AG10803 (cell line): ENCODE data around the gene CPXM2.
A peak's percentile ranks its signal among the peaks of the same experiment; 100 is the strongest.

ENCODE experiments used
- DNase-seq: peaks from one replicate; pipeline ENCODE4 v3.0.0; 2010; ENCODE audit warnings: low read depth
- H3K4me3 ChIP-seq: 2 replicates; pipeline ENCODE4 v1.5.1; 2011; ENCODE audit warnings: mild to moderate bottlenecking, low read length, control low read depth
- CTCF ChIP-seq: conservative IDR thresholded peaks from 2 replicates; pipeline ENCODE4 v1.5.1; 2011; ENCODE audit warnings: mild to moderate bottlenecking, low read length, control low read depth, inconsistent platforms

CPXM2 gene

DNA sequence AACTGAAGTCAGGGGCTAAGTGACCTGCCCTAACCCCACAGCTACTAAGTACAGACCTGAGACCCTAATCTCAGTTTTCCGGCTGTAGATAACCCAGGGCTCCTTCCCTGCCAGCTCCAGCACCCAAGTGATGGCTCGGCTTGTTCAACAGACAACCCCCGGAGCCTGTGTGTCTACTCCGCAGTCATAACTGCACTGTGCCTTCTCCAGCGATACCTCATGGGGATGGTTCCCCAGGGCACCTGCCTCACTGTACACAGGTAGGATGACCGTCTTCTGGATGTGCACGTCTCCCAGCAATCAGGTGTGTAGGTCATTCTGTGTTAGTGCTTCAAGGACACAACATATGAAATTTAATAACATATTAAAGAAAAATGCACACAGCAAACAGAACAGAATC is 37.1 kb downstream of the CPXM2 start:
- TF ChIP-seq CTCF: no peak
- no peak overlapping the region for H3K4me3 ChIP-seq
- DNase-seq: no peak

- no peak for TF ChIP-seq CTCF
- DNase-seq: no peak
- no peak overlapping the region for H3K4me3 ChIP-seq
Observed at GRCh38 chr10:123854003-123854402, 37.6 kb downstream of the CPXM2 start.

DNA sequence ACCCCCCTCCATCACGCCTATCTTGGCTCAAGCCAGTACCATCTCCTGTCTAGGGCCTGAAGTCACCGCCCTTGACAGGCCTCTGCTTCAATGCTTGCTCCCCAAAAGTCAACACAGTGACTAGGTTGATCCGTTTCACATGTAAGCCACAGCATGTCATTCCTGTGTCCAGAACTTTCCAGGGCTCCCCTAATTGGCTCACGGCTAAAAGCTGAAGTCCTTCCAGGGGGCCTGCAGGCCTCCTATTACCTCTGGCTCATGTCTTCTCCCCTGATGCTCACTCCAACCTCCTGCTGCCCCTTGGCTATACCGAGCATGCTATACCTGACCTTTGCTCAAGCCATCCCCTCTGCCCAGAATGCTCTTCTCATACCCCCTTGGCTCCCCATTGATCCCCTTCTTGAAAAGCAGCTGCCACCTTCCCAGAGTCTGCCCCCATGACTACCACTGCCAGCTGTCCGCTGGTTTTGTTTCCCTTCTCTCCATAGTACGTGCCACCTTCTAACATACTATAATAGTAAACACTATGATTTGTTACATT is 39.1 kb downstream of the CPXM2 start:
- TF ChIP-seq CTCF: no peak
- DNase-seq: no peak
- no peak overlapping the region for H3K4me3 ChIP-seq

GRCh38 chr10:123848564-123849457 is 42.8 kb downstream of the CPXM2 start:
- H3K4me3 ChIP-seq: no peak overlapping the region
- no peak for TF ChIP-seq CTCF
- DNase-seq: no peak

- no peak overlapping the region for H3K4me3 ChIP-seq
- DNase-seq: peak; percentile 73
- no peak for TF ChIP-seq CTCF
Observed at GRCh38 chr10:123847686-123848432, 43.7 kb downstream of the CPXM2 start.

DNA sequence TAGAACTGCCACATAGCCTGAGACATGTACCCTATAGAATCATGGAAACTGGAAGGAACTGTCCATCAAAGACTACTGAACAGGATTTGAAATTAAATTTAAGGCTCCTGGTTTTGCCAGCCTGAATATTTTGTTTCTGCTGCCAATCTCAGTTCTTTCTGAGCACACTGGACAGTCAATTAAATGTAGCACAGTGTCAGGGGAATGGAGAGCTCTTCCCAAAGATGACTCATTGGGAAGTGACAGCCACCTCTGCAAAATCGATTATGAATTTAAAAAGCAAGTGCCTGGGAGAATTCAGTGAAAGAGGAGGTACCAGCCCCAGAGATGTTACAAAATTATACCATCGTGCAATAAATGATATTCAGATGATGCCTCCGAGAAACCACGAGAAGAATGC is 47.8 kb downstream of the CPXM2 start:
- no peak overlapping the region for H3K4me3 ChIP-seq
- DNase-seq: no peak
- no peak for TF ChIP-seq CTCF
